KMS-11 (cell line): ENCODE measurements around the gene GSE1.

Experiments used
- H2AFZ ChIP-seq: fragments of 200-600 bp; sonication (generic); 2 replicates; pipeline ENCODE4 v1.6.1; 2016; ENCODE audit warnings: antibody characterized with exemption, mixed run types, low read depth
- H3K27ac ChIP-seq: fragments of 200-600 bp; sonication (generic); 2 replicates; pipeline ENCODE4 v1.6.1; 2016; ENCODE audit warnings: mild to moderate bottlenecking, mixed run types
- H3K27me3 ChIP-seq: fragments of 200-600 bp; sonication (generic); 2 replicates; pipeline ENCODE4 v1.6.1; 2017; ENCODE audit warnings: mild to moderate bottlenecking, low read depth, mixed run types, moderate library complexity; ENCODE audit not compliant: insufficient read depth
- H3K36me3 ChIP-seq: fragments of 200-600 bp; sonication (generic); 2 replicates; pipeline ENCODE4 v1.6.1; 2017; ENCODE audit warnings: mild to moderate bottlenecking, mixed run types; ENCODE audit not compliant: insufficient read depth
- H3K4me1 ChIP-seq: fragments of 200-600 bp; sonication (generic); 2 replicates; pipeline ENCODE4 v1.6.1; 2016; ENCODE audit warnings: mild to moderate bottlenecking, low read depth, mixed run types; ENCODE audit not compliant: poor library complexity, severe bottlenecking
- H3K4me2 ChIP-seq: fragments of 200-600 bp; sonication (generic); 2 replicates; pipeline ENCODE4 v1.7.0; 2016; ENCODE audit warnings: mild to moderate bottlenecking, mixed run types
- H3K4me3 ChIP-seq: fragments of 200-600 bp; sonication (generic); IDR thresholded peaks from 2 replicates; pipeline ENCODE4 v1.6.1; 2017; ENCODE audit warnings: low read depth, low read length, mixed read lengths; ENCODE audit not compliant: insufficient read depth
- H3K79me2 ChIP-seq: fragments of 200-600 bp; sonication (generic); 2 replicates; pipeline ENCODE4 v1.6.1; 2016; ENCODE audit warnings: low read depth, mixed run types; ENCODE audit not compliant: insufficient read depth
- H3K9ac ChIP-seq: fragments of 200-600 bp; sonication (generic); 2 replicates; pipeline ENCODE4 v1.6.1; 2016; ENCODE audit warnings: mild to moderate bottlenecking, mixed run types
- H4K20me1 ChIP-seq: fragments of 200-600 bp; sonication (generic); 2 replicates; pipeline ENCODE4 v1.6.1; 2016; ENCODE audit warnings: mild to moderate bottlenecking, mixed run types; ENCODE audit not compliant: insufficient read depth
- TF ChIP-seq, protein P1 (sequence below): fragments of 200-600 bp; sonication (generic); conservative IDR thresholded peaks from 2 replicates; pipeline ENCODE4 v1.6.1; 2017; ENCODE audit warnings: low read depth, mild to moderate bottlenecking, antibody characterized with exemption, low read length, moderate library complexity, mixed read lengths

GSE1 gene

DNA sequence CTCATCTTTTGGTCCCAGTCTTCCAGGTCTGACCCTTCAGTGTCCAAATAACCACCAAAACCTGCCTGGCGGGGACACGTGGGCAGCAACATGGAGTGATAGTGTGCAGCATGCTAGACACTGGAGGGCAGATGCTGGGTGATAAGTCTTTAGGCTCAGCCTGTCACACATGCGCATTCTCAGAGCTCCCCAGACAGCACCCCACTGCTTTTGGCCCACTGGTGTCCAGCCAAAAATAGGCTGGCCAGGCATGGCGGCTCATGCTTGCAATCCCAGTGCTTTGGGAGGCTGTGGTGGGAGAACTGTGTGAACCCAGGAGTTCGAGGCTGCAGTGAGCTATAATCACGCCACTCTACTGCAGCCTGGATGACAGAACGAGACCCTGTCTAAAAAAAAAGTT, 63.3 kb downstream of the GSE1 start:
- TF ChIP-seq, protein P1, sequence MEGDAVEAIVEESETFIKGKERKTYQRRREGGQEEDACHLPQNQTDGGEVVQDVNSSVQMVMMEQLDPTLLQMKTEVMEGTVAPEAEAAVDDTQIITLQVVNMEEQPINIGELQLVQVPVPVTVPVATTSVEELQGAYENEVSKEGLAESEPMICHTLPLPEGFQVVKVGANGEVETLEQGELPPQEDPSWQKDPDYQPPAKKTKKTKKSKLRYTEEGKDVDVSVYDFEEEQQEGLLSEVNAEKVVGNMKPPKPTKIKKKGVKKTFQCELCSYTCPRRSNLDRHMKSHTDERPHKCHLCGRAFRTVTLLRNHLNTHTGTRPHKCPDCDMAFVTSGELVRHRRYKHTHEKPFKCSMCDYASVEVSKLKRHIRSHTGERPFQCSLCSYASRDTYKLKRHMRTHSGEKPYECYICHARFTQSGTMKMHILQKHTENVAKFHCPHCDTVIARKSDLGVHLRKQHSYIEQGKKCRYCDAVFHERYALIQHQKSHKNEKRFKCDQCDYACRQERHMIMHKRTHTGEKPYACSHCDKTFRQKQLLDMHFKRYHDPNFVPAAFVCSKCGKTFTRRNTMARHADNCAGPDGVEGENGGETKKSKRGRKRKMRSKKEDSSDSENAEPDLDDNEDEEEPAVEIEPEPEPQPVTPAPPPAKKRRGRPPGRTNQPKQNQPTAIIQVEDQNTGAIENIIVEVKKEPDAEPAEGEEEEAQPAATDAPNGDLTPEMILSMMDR = no peak

DNA sequence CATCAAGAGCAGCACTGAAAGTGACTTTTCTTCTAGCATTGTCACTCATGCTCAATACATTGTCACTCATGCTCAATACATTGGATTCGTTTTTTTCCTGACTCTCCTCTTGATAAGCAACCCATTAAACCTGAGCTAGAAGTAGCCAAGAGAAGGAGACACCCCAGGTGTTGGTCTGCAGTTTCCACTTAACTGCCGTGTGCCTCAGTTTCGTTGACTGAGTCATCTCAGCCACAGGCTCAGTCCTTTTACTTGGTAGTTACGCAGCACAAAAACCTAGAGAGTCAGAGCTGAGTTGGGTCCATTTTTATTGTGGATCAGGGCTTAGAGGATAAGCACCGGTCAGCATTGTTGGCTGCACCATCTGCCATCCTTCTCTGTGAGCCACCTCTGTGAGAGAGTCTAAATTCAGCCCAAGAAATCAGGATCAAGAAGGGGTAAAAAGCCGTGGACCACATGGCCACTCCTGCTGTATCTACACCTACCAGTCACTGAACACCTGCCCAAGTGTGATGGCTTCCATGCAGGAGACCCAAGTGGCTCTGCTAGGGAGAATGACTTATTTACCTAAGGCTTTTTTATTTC, 64.4 kb downstream of the GSE1 start:
- no peaks in the 10 kb centered on the region for H4K20me1 ChIP-seq
- TF ChIP-seq, protein P1 = no peak
- H3K79me2 ChIP-seq = peaks cover 8% of the 10 kb centered on the region; the same call in 1 of the 2 replicates
- H3K4me2 ChIP-seq = no peak overlapping the region
- no peak overlapping the region for H3K4me3 ChIP-seq
- H3K9ac ChIP-seq = no peak overlapping the region
- H3K36me3 ChIP-seq = peaks cover 4% of the 10 kb centered on the region; the same call in 1 of the 2 replicates
- no peak overlapping the region for H2AFZ ChIP-seq
- H3K27ac ChIP-seq = no peak overlapping the region
- H3K4me1 ChIP-seq = peaks cover 36% of the 10 kb centered on the region
- H3K27me3 ChIP-seq = no peaks in the 10 kb centered on the region

More for the DNA sequence above, 63.3 kb downstream of the GSE1 start:
- H2AFZ ChIP-seq = no peak overlapping the region
- H3K27ac ChIP-seq = peak overlapping the region; percentile 47; the same call in 1 of the 2 replicates
- H3K9ac ChIP-seq = no peak overlapping the region
- no peaks in the 10 kb centered on the region for H4K20me1 ChIP-seq
- no peaks in the 10 kb centered on the region for H3K27me3 ChIP-seq
- peaks cover 36% of the 10 kb centered on the region for H3K4me1 ChIP-seq
- H3K4me3 ChIP-seq = no peak overlapping the region
- peaks cover 6% of the 10 kb centered on the region; the same call in 1 of the 2 replicates for H3K36me3 ChIP-seq
- H3K79me2 ChIP-seq = peaks cover 8% of the 10 kb centered on the region; the same call in 1 of the 2 replicates
- H3K4me2 ChIP-seq = peak overlapping the region; percentile 46; the same call in 1 of the 2 replicates

DNA sequence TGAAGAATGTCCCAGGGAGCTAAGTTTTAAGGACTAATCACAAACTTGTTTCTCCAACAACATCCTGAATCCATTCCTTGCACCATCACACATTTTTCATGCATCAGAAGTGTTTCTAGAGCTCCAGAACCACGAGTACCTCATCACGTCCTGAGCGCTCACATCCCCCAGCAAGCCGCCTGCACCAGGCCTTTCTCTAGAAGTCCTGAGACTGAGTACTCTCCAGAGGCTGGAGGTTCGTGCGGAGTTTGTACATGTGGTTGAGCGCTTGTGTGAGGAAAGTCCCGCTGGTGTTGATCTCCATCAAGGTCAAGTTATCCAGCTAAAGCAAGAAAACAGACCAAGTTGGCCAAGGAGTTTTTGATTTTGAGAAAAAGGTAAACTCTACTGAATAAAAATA, 64.9 kb downstream of the GSE1 start:
- H3K27ac ChIP-seq = no peak overlapping the region
- H4K20me1 ChIP-seq = no peaks in the 10 kb centered on the region
- no peak overlapping the region for H3K4me3 ChIP-seq
- H3K4me2 ChIP-seq = no peak overlapping the region
- peaks cover 5% of the 10 kb centered on the region; the same call in 1 of the 2 replicates for H3K79me2 ChIP-seq
- TF ChIP-seq, protein P1 = no peak
- no peak overlapping the region for H2AFZ ChIP-seq
- H3K27me3 ChIP-seq = no peaks in the 10 kb centered on the region
- peaks cover 36% of the 10 kb centered on the region for H3K4me1 ChIP-seq
- no peak overlapping the region for H3K9ac ChIP-seq
- H3K36me3 ChIP-seq = peaks cover 3% of the 10 kb centered on the region; the same call in 1 of the 2 replicates

DNA sequence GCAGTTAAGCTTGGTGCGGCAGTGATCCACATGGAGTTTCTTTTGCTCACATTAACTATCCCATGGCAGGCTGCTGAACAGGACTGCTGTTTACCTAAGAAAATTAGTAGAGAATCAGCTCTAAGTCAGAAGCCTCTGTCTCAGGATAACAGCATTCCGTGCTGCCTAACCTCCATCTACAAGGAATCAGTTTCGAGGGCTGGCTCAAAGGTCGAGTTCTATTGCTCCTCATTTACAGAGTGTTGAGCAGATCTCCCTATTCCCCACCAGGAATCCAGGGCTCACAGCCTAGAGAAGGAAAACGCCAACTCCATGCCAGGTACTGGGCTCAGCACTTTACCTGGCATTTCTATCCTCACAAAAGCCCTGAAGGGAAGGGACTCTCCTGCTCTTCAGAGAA, 65.7 kb downstream of the GSE1 start:
- Histone ChIP-seq H2AFZ (no peak overlapping the region), H3K4me3 (no peak overlapping the region), H3K27ac (no peak overlapping the region), H3K79me2 (peaks cover 4% of the 10 kb centered on the region; the same call in 1 of the 2 replicates), H3K36me3 (peaks cover 3% of the 10 kb centered on the region; the same call in 1 of the 2 replicates), H4K20me1 (no peaks in the 10 kb centered on the region), H3K9ac (no peak overlapping the region), H3K4me2 (no peak overlapping the region), H3K27me3 (no peaks in the 10 kb centered on the region), H3K4me1 (peaks cover 38% of the 10 kb centered on the region)
- TF ChIP-seq, protein P1 = no peak
